Tibial artery (tissue), 4 donors: Measurements from ENCODE around the gene ZSCAN20.

Experiments used
- DNase-seq, 2 donors: peaks; one replicate each; pipeline ENCODE4 v3.0.0-alpha.2; 2019
- H3K27ac ChIP-seq, 2 donors: fragments of 200-600 bp; sonication (generic) in 1 of 2; 1 replicate in 1 of 2; 2 replicates in 1 of 2; pipeline ENCODE4 v1.5.1; 2018 to 2019; ENCODE audit warnings: mild to moderate bottlenecking in 1 of 2
- H3K27me3 ChIP-seq, 2 donors: fragments of 200-600 bp; sonication (generic) in 1 of 2; one replicate each; pipeline versions ENCODE4 v1.5.1 to v1.6.0; 2016 to 2019
- H3K36me3 ChIP-seq, 3 donors: fragments of 200-600 bp; sonication (generic) in 2 of 3; one replicate each; pipeline ENCODE4 v1.5.1; 2016 to 2019; ENCODE audit warnings: mild to moderate bottlenecking in 2 of 3
- H3K4me1 ChIP-seq, 4 donors: fragments of 200-600 bp; sonication (generic) in 2 of 4; 1 replicate in 3 of 4; 2 replicates in 1 of 4; pipeline ENCODE4 v1.5.1; 2016 to 2019
- H3K4me3 ChIP-seq, 2 donors: fragments of 200-600 bp; sonication (generic) in 1 of 2; 1 replicate in 1 of 2; 2 replicates in 1 of 2; pipeline ENCODE4 v1.5.1; 2018 to 2019; ENCODE audit warnings: mild to moderate bottlenecking in 2 of 2
- H3K9me3 ChIP-seq, 3 donors: fragments of 200-600 bp; sonication (generic) in 1 of 3; one replicate each; pipeline ENCODE4 v1.5.1; 2016 to 2019
- CTCF ChIP-seq, 2 experiments: fragments of 200-600 bp in 1 of 2; fragments of 450-650 bp in 1 of 2; IDR thresholded peaks; one replicate each; pipeline ENCODE4 v1.5.1; 2017 to 2019; ENCODE audit warnings: antibody characterized with exemption in 2 of 2, mild to moderate bottlenecking in 1 of 2, moderate library complexity in 1 of 2
- intact Hi-C: fragments of 100-400 bp; cut with DNase I; formaldehyde crosslinking; loops from one replicate; pipeline ENCODE4 v1.15.0; 2023; ENCODE audit warnings: low total_unique reads

The ZSCAN20 gene

GRCh38 chr1:33428661-33429060 lies 43.8 kb upstream of the ZSCAN20 start:
- no peak overlapping the region for H3K27ac ChIP-seq

GRCh38 chr1:33429332-33429731 lies 43.1 kb upstream of the ZSCAN20 start:
- intact Hi-C loops: no loop called here
- Histone ChIP-seq H3K27me3 (no peaks in the 10 kb centered on the region), H3K4me1 (peaks cover 0 to 17% (median 7%) of the 10 kb centered on the region in 4 donors), H3K27ac (no peak overlapping the region), H3K4me3 (no peak overlapping the region), H3K9me3 (no peaks in the 10 kb centered on the region), H3K36me3 (no peaks in the 10 kb centered on the region)
- no peak for TF ChIP-seq CTCF (IDR thresholded peaks at IDR 0.05)
- no peak for DNase-seq

More at GRCh38 chr1:33428661-33429060, 43.8 kb upstream of the ZSCAN20 start:
- peaks cover 0 to 17% (median 7%) of the 10 kb centered on the region in 4 donors for H3K4me1 ChIP-seq
- no peaks in the 10 kb centered on the region for H3K36me3 ChIP-seq
- no peaks in the 10 kb centered on the region for H3K27me3 ChIP-seq
- DNase-seq: no peak
- intact Hi-C loops: no loop called here
- H3K9me3 ChIP-seq: no peaks in the 10 kb centered on the region
- TF ChIP-seq CTCF (IDR thresholded peaks at IDR 0.05): no peak
- no peak overlapping the region for H3K4me3 ChIP-seq

GRCh38 chr1:33429856-33430691 lies 42.4 kb upstream of the ZSCAN20 start:
- no peak for DNase-seq
- H3K36me3 ChIP-seq: no peaks in the 10 kb centered on the region
- H3K27ac ChIP-seq: peak overlapping the region; percentile 69 to 75
- TF ChIP-seq CTCF (IDR thresholded peaks at IDR 0.05): no peak
- no peaks in the 10 kb centered on the region for H3K9me3 ChIP-seq
- peaks cover 0 to 17% (median 7%) of the 10 kb centered on the region in 4 donors for H3K4me1 ChIP-seq
- no peaks in the 10 kb centered on the region for H3K27me3 ChIP-seq
- peak overlapping the region; percentile 70 to 72 for H3K4me3 ChIP-seq
- intact Hi-C loops: loop anchor here (5.0 kb wide), 1 partner anchor 42 kb away; the partner anchor contains the start of gene ZSCAN20

- DNase-seq: peak; percentile 98
- TF ChIP-seq CTCF (IDR thresholded peaks at IDR 0.05): peak; percentile 20 to 21
- peaks cover 0 to 17% (median 7%) of the 10 kb centered on the region in 4 donors for H3K4me1 ChIP-seq
- peak within 1 kb of the TSS; percentile 70 to 72 for H3K4me3 ChIP-seq
- no peaks in the 10 kb centered on the region for H3K36me3 ChIP-seq
- peak within 1 kb of the TSS; percentile 69 to 75 for H3K27ac ChIP-seq
- intact Hi-C loops: loop anchor here (5.0 kb wide), 1 partner anchor 41 kb away; the partner anchor contains the start of gene ZSCAN20
- H3K27me3 ChIP-seq: no peaks in the 10 kb centered on the region
- no peaks in the 10 kb centered on the region for H3K9me3 ChIP-seq
Observed at GRCh38 chr1:33430692-33431593, 41.5 kb upstream of the ZSCAN20 start, which contains the start of gene PHC2. PHC2 (minus strand) TSS chr1:33431095; CDS start chr1:33375539, 55,556 bp downstream.
